Fibroblast of peridontal ligament (primary cell): ENCODE measurements around the gene GDF9.

Experiments
- DNase-seq: peaks from one replicate; pipeline ENCODE4 v3.0.0-alpha.2; 2010; ENCODE audit errors: extremely low read depth

Gene GDF9

GRCh38 chr5:132866342-132867045 lies at the start of gene GDF9, which contains the start of gene UQCRQ:
Gene GDF9, minus strand, starts transcription at chr5:132866469. Its CDS starts 1,936 bp downstream, at chr5:132864533.
Gene UQCRQ, plus strand, starts transcription at chr5:132866642. Its CDS starts 240 bp downstream, at chr5:132866882.
- DNase-seq, result peak; percentile 100

DNA sequence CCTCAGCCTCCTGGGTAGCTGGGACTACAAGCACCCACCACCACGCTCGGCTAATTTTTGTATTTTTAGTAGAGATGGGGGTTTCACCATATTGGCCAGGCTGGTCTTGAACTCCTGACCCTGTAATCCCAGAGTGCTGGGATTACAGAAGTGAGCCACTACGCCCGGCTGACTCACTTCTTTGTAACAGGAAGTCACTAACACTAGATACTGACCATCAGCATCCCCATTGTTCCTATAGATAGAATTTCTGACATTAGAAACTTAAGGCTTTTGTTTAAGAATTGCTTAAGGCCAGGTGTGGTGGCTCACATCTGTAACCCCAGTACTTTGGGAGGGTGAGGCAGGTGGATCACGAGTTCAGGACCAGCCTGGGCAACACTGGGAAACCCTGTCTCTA lies 49.4 kb upstream of the GDF9 start:
- DNase-seq, result no peak

GRCh38 chr5:132909702-132910101 lies 43.4 kb upstream of the GDF9 start:
- no peak for DNase-seq

- DNase-seq, result no peak
Observed at GRCh38 chr5:132907161-132907560, 40.9 kb upstream of the GDF9 start.

GRCh38 chr5:132905938-132906337 lies 39.7 kb upstream of the GDF9 start:
- peak; percentile 53 for DNase-seq

GRCh38 chr5:132901730-132902129 lies 35.5 kb upstream of the GDF9 start:
- no peak for DNase-seq

GRCh38 chr5:132901036-132901435 lies 34.8 kb upstream of the GDF9 start:
- DNase-seq, result no peak

DNA sequence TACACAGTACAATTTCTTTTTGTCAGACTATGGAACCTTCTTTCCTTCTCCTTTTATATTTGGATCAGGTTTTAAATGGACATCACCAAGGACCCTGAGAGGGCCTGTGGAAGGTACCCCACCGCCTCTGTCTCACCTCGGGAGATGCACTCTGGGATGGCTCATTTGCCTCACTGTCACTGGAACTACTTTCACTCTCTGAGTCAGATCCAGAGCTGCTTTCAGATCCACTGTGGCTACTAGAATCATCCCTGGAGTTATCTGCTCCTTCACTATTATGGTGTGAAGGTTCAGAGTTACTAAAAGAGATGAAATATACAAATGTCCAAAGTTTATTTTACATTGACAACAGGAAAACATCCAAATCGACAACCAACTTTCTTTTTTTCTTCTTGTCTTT lies 31.8 kb upstream of the GDF9 start:
- no peak for DNase-seq

- no peak for DNase-seq
Observed at GRCh38 chr5:132896685-132897084, 30.4 kb upstream of the GDF9 start.

- no peak for DNase-seq
Observed at GRCh38 chr5:132895719-132896305, 29.5 kb upstream of the GDF9 start.

DNA sequence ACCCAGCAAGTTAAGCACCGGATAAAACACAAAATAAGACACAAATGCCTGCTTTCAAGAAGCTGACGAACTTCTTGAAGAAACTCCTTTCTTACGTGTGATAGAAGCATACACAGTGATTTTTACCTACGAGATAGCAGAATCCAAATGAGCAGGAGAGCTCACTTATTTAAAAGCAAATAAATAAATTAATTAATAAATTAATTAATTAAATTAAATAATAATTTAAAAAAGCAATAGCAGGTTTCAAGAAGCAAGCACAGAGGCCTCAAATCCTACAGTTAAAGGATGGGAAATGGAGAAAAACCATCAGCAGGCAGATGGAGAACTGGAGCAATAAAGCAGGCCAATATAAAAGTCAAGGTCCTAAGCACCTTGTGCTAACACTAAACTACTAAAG lies 24.5 kb upstream of the GDF9 start:
- DNase-seq, result no peak

GRCh38 chr5:132889501-132889900 lies 23.2 kb upstream of the GDF9 start:
- no peak for DNase-seq

DNA sequence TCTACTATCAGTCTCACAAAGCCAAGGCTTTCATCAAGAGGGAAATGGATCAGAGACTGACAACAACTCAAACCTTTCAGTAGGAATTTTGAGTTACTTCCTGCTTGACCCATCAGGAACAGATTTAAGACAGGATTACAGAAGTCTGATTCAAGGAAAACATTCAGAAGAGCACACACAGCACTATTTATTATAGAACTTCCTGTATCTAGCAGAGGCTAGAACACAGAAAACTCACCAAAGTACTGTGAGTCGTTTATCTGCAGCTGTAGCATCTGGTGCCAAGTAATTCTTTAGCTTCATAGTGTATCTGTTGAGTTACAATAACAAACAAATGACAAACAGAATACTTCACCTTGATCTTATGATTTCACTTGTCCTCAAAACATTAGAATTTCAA lies 21.0 kb upstream of the GDF9 start:
- no peak for DNase-seq

GRCh38 chr5:132886064-132886823 lies 20.0 kb upstream of the GDF9 start:
- DNase-seq, result no peak

- DNase-seq, result no peak
Observed at GRCh38 chr5:132884548-132884947, 18.3 kb upstream of the GDF9 start.

GRCh38 chr5:132883261-132883834 lies 17.1 kb upstream of the GDF9 start:
- peak; percentile 78 for DNase-seq

DNA sequence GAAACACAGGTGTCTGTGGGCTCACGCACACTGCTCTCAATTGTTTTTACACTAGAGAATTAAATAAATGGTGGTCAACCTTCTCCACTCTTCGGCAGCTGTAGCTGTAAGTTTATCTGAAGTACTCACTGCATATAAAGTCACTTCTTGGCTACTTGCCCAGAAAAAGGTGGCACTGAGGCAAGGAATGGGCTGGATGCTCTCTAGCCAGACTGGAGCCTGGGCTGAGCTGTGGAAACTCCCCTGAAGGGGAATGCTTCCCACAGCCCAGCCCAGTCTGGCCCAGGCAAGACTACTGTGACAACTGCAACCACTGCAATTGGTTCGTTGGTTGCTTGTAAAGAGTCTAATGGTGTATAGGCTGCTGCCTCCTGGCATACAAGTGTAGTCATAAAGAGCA lies 11.7 kb upstream of the GDF9 start:
- DNase-seq, result peak; percentile 37

DNA sequence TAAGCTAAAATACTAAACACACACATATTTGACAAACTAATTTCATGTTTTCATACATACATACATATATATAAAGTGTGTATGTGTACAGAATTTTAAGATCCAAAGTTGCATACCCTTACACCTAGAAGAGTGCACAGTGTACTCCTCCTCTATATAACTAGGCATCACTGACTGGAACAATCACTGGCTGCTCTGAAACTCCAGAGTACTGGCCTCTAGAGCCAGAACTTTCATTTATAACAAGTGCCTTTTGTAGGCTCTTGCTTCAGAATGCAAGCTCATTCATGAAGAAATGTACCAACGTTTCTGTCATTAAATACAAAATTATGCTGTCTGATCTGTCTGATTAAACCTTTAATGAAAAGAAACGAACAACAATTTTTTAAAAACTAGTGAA lies 11.2 kb upstream of the GDF9 start:
- no peak for DNase-seq

- peak; percentile 53 for DNase-seq
Observed at GRCh38 chr5:132876020-132876759, 9.9 kb upstream of the GDF9 start.

GRCh38 chr5:132873930-132874271 lies 7.6 kb upstream of the GDF9 start:
- no peak for DNase-seq

- peak; percentile 36 for DNase-seq
Observed at GRCh38 chr5:132873119-132873929, 7.1 kb upstream of the GDF9 start, which contains the start of gene LEAP2. Gene LEAP2, plus strand, starts transcription at chr5:132873668. Its CDS starts 27 bp downstream, at chr5:132873695.
